ENCODE results near the gene FXN. TPM values are rescaled to one million over a fixed set of nuclear protein-coding genes. Genes with fewer than 3 reads are reported as not detected.
"Not testable (repeated sequence)": the region's sequence is repeated elsewhere in the genome, so short reads cannot be mapped to it uniquely, and the experiment has no call there.

The FXN gene
- 12.0 and 19.5 TPM in 2 replicates for total RNA-seq (2021)
- percentile 63 among the genes with signal in this experiment for Bru-seq, nascent RNA
- percentile 62 among the genes with signal in this experiment for BruChase-seq, experiment 1, labeled RNA remaining after a 2-hour chase
- BruChase-seq, experiment 2, labeled RNA remaining after a 6-hour chase = percentile 79 among the genes with signal in this experiment
- long read RNA-seq, full-length matches to known transcripts = 38 of 39 reads
- long read RNA-seq, partial matches to known transcripts = 1 of 39 reads
- long read RNA-seq, other reads (novel, unspliced or antisense) = 0 of 39 reads

GRCh38 chr9:69035438-69036308 lies at the start of gene FXN:
FXN (plus strand) TSS chr9:69035752; CDS start chr9:69035783, 31 bp downstream.
- intact Hi-C loops (cut with micrococcal nuclease; ENCODE audit: unreplicated experiment) = loop anchor here (1.0 to 10.0 kb wide), 4 partner anchors 87 to 377 kb away; no protein-coding TSS in a partner anchor
- no peaks in the 10 kb centered on the region for H4K20me1 ChIP-seq (ENCODE audit: insufficient read depth)

GRCh38 chr9:68986949-68987348 lies 48.6 kb upstream of the FXN start:
- DNase-seq; H4K20me1 ChIP-seq (ENCODE audit: insufficient read depth); H3K79me2 ChIP-seq (ENCODE audit: low read depth); H3K4me3 ChIP-seq; H3K27ac ChIP-seq; BruUV-seq (replicated peaks); intact Hi-C loops (cut with micrococcal nuclease; ENCODE audit: unreplicated experiment); H3K4me2 ChIP-seq; H3K9me2 ChIP-seq (ENCODE audit: insufficient read depth); H3K9me3 ChIP-seq (ENCODE audit: insufficient read depth, low read depth); H2AFZ ChIP-seq; H3K4me1 ChIP-seq (replicated peaks; ENCODE audit: insufficient read depth); POLR2A ChIA-PET (ENCODE audit: unreplicated experiment); CTCF ChIA-PET; H3K36me3 ChIP-seq (ENCODE audit: low read depth); H3F3A ChIP-seq (ENCODE audit: insufficient read depth, low read depth): not testable (repeated sequence)
- peaks cover 28% of the 10 kb centered on the region; the same call in 1 of the 2 replicates for H3K27me3 ChIP-seq (ENCODE audit: insufficient read depth, low read depth)

More at GRCh38 chr9:69035438-69036308, at the start of gene FXN:
- H3K4me3 ChIP-seq = peak within 1 kb of the TSS; percentile 93
- H3K9me3 ChIP-seq (ENCODE audit: insufficient read depth, low read depth) = no peaks in the 10 kb centered on the region
- peak; percentile 48 to 85 for DNase-seq
- H3K27me3 ChIP-seq (ENCODE audit: insufficient read depth, low read depth) = no peaks in the 10 kb centered on the region
- no peak for TF ChIP-seq EZH2 (IDR thresholded peaks at IDR 0.05; ENCODE audit: low read depth)
- TF ChIP-seq, protein P1, sequence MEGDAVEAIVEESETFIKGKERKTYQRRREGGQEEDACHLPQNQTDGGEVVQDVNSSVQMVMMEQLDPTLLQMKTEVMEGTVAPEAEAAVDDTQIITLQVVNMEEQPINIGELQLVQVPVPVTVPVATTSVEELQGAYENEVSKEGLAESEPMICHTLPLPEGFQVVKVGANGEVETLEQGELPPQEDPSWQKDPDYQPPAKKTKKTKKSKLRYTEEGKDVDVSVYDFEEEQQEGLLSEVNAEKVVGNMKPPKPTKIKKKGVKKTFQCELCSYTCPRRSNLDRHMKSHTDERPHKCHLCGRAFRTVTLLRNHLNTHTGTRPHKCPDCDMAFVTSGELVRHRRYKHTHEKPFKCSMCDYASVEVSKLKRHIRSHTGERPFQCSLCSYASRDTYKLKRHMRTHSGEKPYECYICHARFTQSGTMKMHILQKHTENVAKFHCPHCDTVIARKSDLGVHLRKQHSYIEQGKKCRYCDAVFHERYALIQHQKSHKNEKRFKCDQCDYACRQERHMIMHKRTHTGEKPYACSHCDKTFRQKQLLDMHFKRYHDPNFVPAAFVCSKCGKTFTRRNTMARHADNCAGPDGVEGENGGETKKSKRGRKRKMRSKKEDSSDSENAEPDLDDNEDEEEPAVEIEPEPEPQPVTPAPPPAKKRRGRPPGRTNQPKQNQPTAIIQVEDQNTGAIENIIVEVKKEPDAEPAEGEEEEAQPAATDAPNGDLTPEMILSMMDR (conservative IDR thresholded peaks at IDR 0.05) = peak; percentile 92
- TSS peak; percentile 67 for BruUV-seq (replicated peaks)
- no peaks in the 10 kb centered on the region for H3K36me3 ChIP-seq (ENCODE audit: low read depth)
- peak within 1 kb of the TSS; percentile 96 for H3K4me2 ChIP-seq
- ChIA-PET CTCF (interaction anchor here (0.6 to 1.4 kb wide), 8 partner anchors 10 to 351 kb away, joined by 3 to 14 read pairs (median 6); no protein-coding TSS in a partner anchor), POLR2A (ENCODE audit: unreplicated experiment) (interaction anchor here (0.7 kb wide), 1 partner anchor 188 kb away, joined by 4 read pairs; no protein-coding TSS in a partner anchor)
- peak within 1 kb of the TSS; percentile 100 for H2AFZ ChIP-seq
- H3K27ac ChIP-seq = 0 out of 2 replicates have a peak within 1 kb of the TSS, but pooled peaks have one; percentile 21
- H3K9me2 ChIP-seq (ENCODE audit: insufficient read depth) = no peaks in the 10 kb centered on the region
- H3K79me2 ChIP-seq (ENCODE audit: low read depth) = peaks cover 27% of the 10 kb centered on the region
- peaks cover 10% of the 10 kb centered on the region; the same call in 1 of the 2 replicates for H3F3A ChIP-seq (ENCODE audit: insufficient read depth, low read depth)
- H3K4me1 ChIP-seq (replicated peaks; ENCODE audit: insufficient read depth) = 0 out of 2 replicates have a peak, but pooled peaks cover 10% of the 10 kb centered on the region

- H3K27me3 ChIP-seq (ENCODE audit: insufficient read depth, low read depth) = peaks cover 51% of the 10 kb centered on the region
- no peak overlapping the region for H3K4me3 ChIP-seq
- no peaks in the 10 kb centered on the region for H4K20me1 ChIP-seq (ENCODE audit: insufficient read depth)
- H3K36me3 ChIP-seq (ENCODE audit: low read depth) = no peaks in the 10 kb centered on the region
- H2AFZ ChIP-seq = no peak overlapping the region
- TF ChIP-seq, protein P1 (conservative IDR thresholded peaks at IDR 0.05) = no peak
- TF ChIP-seq EZH2 (IDR thresholded peaks at IDR 0.05; ENCODE audit: low read depth) = no peak
- DNase-seq = no peak
- intact Hi-C loops (cut with micrococcal nuclease; ENCODE audit: unreplicated experiment) = no loop called here
- no peak overlapping the region for H3K4me2 ChIP-seq
- no peaks in the 10 kb centered on the region for H3F3A ChIP-seq (ENCODE audit: insufficient read depth, low read depth)
- no peaks in the 10 kb centered on the region for H3K4me1 ChIP-seq (replicated peaks; ENCODE audit: insufficient read depth)
- H3K9me3 ChIP-seq (ENCODE audit: insufficient read depth, low read depth) = no peaks in the 10 kb centered on the region
- H3K9me2 ChIP-seq (ENCODE audit: insufficient read depth) = no peaks in the 10 kb centered on the region
- CTCF ChIA-PET = no interaction called here
- H3K79me2 ChIP-seq (ENCODE audit: low read depth) = no peaks in the 10 kb centered on the region
- H3K27ac ChIP-seq = no peak overlapping the region
- BruUV-seq (replicated peaks) = no TSS peak
- POLR2A ChIA-PET (ENCODE audit: unreplicated experiment) = no interaction called here
These were observed 44.1 kb upstream of the FXN start for GRCh38 chr9:68991457-68991856.

All from PC-9 (cell line).